ENCODE measurements around the gene PFN2.

DNA sequence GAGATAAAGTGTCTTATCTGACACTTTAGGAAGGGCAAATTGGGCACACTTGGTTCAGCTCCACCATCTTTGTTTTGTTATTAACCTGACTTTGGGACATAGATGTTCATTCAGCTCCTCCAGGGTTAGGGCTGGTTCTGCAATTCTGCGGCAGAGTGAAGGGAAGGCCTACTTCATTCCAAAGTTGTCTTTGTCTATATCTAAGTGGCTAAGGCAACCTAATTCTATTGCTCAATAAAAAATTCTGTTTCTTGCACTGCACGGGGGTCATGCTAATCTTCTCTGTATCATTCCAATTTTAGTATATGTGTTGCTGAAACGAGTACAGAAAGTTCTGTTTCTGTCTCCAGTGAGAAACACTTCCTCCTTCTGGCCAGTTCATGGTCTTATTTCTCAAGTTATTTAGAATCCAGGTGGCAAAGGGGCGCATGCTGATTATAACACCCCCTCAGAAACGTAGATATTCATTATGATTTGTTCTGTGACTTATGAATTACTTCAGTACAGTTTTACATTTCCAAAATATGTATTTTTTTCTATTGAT, 53.5 kb downstream of the PFN2 start:
- TF ChIP-seq, protein P1, sequence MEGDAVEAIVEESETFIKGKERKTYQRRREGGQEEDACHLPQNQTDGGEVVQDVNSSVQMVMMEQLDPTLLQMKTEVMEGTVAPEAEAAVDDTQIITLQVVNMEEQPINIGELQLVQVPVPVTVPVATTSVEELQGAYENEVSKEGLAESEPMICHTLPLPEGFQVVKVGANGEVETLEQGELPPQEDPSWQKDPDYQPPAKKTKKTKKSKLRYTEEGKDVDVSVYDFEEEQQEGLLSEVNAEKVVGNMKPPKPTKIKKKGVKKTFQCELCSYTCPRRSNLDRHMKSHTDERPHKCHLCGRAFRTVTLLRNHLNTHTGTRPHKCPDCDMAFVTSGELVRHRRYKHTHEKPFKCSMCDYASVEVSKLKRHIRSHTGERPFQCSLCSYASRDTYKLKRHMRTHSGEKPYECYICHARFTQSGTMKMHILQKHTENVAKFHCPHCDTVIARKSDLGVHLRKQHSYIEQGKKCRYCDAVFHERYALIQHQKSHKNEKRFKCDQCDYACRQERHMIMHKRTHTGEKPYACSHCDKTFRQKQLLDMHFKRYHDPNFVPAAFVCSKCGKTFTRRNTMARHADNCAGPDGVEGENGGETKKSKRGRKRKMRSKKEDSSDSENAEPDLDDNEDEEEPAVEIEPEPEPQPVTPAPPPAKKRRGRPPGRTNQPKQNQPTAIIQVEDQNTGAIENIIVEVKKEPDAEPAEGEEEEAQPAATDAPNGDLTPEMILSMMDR (IDR thresholded peaks at IDR 0.05 in 8 of 11, conservative IDR thresholded peaks at IDR 0.05 in 3 of 11), result no peak
- no peak for TF ChIP-seq POLR2AphosphoS5 (IDR thresholded peaks at IDR 0.05)
